Fibroblast of the conjunctiva (primary cell): ENCODE data around the gene SYT14.

Experiments
- DNase-seq: peaks from one replicate; pipeline ENCODE4 v3.0.0-alpha.2; 2010; ENCODE audit warnings: low read depth

SYT14 gene

DNA sequence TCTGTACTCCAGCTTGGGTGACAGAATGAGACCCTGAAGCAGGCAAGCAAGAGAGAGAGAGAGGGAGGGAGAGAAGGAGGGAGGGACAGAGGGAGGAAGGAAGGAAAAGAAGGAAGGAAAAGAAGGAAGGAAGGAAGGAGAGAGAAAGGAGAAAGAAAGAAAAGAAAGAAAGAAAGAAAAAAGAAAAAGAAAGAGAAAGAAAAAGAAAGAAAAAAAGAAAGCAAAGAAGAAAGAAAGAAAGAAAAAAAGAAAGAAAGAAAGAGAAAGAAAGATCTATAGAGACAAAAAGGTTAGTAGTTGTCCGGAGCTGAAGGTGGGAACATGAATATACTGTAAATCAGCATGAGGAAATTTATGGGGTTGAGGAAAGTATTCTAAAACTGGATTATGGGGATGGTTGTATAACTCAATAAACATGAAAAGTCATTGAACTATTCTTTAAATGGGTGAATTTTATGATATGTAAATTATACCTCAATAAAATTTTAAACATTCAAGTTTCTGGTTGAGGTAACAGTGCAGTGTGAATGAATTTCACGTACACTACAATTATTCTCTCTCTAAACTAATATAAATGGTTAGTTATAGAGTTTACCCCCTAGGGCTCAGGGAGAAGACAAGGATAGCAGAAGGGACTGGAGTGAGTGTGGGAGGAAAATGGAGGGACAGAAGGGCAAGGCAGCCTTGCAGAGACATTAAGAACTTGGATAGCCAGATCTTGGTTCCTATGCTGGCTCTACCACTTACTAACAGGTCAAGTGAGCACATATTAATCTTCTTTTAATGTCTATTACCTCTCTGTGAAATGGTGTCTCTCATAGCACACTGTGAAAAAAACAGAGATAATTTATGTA lies 269.8 kb downstream of the SYT14 start:
- no peak for DNase-seq

GRCh38 chr1:210213335-210213734 lies 275.3 kb downstream of the SYT14 start:
- no peak for DNase-seq

DNA sequence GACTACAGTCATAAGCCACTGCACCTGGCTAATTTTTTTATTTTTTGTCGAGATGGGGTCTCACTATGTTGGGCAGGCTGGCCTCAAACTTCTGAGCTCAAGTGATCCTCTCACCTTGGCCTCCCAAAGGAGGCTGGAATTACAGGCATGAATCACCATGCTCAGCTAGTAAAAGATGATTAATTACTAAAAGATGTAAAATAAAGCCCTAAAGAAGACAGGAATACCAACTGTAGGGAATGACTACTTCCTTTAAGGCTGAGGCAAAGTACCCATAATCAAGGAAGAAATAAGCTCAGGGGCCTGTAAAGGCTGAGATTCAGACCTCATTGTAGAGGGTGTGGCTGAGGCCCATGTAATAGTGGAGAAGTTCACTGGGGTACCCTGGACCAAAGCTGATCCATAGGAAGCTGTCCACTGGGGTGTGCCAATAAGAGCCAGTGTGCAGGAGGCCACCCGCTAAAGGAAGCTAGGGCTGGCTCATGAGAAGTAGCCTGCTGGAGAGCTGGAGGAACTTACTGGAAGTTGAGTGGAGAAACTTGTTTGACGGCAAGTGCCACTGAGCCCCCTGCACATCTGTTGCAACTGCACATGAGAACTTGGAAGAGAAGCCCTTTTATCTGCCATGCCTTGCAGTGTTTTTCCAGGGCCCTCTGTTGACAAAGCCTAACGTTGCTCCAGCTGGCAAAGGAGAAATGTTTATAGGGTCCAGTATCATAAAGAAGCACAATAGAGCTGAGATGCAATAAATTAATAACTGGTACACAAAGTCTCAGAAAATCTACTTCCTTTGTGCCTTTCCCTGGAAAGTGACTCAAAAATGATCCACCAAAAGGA lies 276.8 kb downstream of the SYT14 start:
- no peak for DNase-seq

DNA sequence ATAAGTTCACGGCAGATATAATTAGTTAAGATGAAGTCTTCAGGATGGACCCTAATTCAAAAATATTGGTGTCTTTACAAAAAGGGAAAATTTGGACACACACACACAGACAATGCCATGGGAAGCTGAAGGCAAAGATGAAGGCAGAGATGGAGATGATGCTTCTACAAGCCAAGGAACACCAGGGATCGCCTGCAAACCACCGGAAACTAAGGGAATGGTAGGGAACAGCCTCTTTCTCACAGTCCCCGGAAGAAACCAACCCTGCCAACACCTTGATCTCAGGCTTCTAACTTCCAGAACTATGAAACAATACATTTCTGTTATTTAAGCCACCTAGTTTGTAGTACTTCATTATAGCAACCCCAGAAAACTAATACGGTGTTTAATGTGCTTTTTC lies 279.5 kb downstream of the SYT14 start:
- DNase-seq = no peak

DNA sequence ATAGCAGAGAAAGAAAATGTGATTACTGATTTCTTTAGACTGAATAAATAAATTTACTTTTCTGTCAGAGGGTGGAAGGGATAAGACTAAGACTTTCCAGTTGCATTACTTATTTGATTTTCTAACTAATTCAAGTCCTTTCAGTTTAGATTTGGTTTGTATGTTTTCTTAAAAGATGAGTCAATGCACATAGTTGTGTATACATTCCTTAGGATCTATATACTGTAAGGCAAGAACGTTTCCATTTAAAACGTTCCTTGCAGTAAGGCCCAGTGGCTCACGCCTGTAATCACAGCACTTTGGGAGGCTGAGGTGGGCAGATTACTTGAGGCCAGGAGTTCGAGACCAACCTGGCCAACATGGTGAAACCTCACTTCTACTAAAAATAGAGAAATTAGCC lies 280.0 kb downstream of the SYT14 start:
- DNase-seq = no peak
